Measurements from ENCODE around the gene GAS7.
A peak's percentile ranks its signal among the peaks of the same experiment; 100 is the strongest.

Gene GAS7

DNA sequence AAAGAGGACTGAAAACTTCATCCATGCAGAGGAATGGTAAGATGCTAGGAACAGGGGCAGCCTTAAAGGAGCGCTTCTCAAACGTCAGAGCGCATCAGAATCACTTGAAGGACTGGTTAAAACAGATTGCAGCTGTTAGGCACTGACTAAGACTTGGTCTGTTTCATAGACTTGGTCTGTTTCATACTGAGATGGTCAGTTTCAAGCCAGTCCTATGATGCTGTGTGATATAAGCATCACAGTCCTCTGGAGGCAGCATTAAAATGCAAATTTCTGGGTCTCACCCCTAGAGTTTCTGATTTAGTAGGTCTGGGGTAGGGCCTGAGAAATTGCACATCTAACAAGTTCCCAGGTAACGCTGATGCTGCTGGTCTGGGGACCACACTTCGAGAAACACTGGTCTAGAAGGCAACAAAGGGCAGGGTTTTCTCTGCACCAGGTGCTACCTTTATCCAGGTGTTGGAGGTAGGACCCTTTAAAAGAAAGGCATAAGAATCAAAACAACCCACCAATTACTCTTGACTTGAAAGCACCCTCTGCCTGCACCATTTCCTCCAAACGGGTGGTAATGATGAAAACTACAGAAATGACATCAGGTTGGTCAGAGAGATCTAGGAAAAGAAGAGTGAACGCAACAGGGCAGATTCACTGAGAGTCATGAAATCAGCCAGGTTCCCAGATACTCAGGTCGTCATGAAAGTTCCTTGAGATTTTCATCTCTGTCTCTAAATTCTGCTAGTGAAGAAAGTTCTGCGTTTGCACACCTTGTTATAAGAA lies 198.3 kb downstream of the GAS7 start:
- H3K36me3 Mint-ChIP-seq (ENCODE audit: low read depth) = no peaks in the 10 kb centered on the region
- no peak for DNase-seq
- H3K9me3 Mint-ChIP-seq = no peaks in the 10 kb centered on the region
- no peaks in the 10 kb centered on the region for H3K4me1 Mint-ChIP-seq (ENCODE audit: low read depth)
- H3K27ac Mint-ChIP-seq = no peak overlapping the region
- H3K27me3 Mint-ChIP-seq = no peaks in the 10 kb centered on the region
- no peak overlapping the region for H3K4me3 Mint-ChIP-seq

DNA sequence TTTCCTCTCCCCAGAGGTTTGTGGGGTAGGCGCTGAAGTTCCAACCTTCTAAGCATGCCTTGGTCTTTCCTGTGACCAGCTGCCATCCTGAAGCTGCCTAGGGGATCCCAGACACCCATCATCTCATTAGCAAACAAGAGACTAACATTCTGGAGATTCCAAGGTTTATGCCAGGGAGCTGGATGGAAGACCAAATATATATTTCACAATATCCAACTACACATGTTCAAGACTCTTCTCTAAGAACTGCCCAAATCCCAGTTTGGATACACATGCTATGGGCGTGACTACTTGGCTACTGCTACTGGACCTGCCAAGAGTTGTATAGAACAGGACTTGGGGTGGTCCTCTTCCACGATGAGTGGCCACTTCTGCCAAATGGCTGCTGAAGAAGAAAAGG lies 200.3 kb downstream of the GAS7 start:
- H3K4me3 Mint-ChIP-seq = no peak overlapping the region
- H3K27ac Mint-ChIP-seq = no peak overlapping the region
- DNase-seq = no peak
- H3K36me3 Mint-ChIP-seq (ENCODE audit: low read depth) = no peaks in the 10 kb centered on the region
- no peaks in the 10 kb centered on the region for H3K9me3 Mint-ChIP-seq
- H3K27me3 Mint-ChIP-seq = no peaks in the 10 kb centered on the region
- H3K4me1 Mint-ChIP-seq (ENCODE audit: low read depth) = no peaks in the 10 kb centered on the region

DNA sequence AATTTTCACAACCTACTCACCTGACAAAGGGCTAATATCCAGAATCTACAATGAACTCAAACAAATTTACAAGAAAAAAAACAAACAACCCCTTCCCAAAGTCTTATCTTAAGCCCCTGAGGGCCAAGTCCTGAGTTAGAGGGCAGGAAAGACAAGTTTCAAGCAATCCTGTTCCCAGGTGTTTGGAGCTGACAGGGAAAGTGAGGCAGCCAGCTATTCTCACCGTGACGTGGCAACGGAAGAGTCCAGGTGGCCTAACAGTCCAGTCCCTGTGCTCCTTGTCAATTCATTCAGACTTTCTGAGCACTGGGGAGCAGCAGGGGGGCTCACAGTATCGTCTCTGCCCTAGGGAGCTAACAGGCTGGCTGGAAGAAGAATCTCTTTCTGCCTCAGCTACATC lies 203.6 kb downstream of the GAS7 start:
- Mint-ChIP-seq H3K27me3 (no peaks in the 10 kb centered on the region), H3K4me1 (ENCODE audit: low read depth) (no peaks in the 10 kb centered on the region), H3K4me3 (no peak overlapping the region), H3K36me3 (ENCODE audit: low read depth) (no peaks in the 10 kb centered on the region), H3K9me3 (peaks cover 3% of the 10 kb centered on the region), H3K27ac (no peak overlapping the region)
- DNase-seq = no peak

DNA sequence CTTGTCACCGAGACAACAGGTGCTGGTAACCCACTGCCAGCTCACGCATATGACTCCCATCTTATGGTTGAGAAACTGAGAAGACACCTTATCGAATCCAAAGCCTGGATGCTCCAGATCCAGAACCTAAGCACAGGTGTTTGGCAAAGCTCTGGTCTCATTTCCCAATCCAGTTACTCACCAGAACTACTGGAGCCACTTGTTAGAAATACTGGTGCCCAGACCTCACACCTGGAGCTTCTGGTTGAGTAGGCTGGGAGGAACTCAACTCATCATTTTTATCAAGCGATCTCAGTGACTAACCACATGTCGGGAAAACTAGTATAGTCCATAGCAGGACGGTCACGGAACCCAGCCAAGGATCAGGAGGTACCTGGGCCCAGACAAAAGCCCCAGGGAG lies 206.6 kb downstream of the GAS7 start:
- no peak overlapping the region for H3K27ac Mint-ChIP-seq
- H3K36me3 Mint-ChIP-seq (ENCODE audit: low read depth) = no peaks in the 10 kb centered on the region
- H3K9me3 Mint-ChIP-seq = peaks cover 3% of the 10 kb centered on the region
- H3K4me1 Mint-ChIP-seq (ENCODE audit: low read depth) = no peaks in the 10 kb centered on the region
- DNase-seq = no peak
- no peaks in the 10 kb centered on the region for H3K27me3 Mint-ChIP-seq
- H3K4me3 Mint-ChIP-seq = no peak overlapping the region

DNA sequence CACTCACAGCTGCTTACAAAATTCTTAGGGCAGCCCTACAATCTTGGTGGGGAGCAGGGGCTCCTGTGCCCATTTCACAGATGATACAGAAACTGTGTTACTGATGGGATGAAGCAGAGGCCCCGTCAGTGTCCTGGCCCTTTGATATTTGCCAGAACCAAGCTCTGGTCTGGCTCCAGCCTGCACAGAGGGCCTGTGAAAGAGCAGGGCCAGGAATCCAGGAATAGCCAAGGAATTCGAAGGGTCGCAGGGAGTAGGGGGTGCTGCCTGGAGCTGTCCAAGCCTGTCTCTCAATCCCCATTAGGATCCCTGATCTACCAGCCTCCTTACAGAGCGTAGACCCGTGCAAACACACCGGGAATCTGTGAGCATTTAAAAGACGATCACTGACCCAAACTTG lies 207.1 kb downstream of the GAS7 start:
- Mint-ChIP-seq H3K36me3 (ENCODE audit: low read depth) (no peaks in the 10 kb centered on the region), H3K27ac (no peak overlapping the region), H3K4me1 (ENCODE audit: low read depth) (no peaks in the 10 kb centered on the region), H3K4me3 (no peak overlapping the region), H3K9me3 (peaks cover 3% of the 10 kb centered on the region), H3K27me3 (no peaks in the 10 kb centered on the region)
- DNase-seq = no peak

DNA sequence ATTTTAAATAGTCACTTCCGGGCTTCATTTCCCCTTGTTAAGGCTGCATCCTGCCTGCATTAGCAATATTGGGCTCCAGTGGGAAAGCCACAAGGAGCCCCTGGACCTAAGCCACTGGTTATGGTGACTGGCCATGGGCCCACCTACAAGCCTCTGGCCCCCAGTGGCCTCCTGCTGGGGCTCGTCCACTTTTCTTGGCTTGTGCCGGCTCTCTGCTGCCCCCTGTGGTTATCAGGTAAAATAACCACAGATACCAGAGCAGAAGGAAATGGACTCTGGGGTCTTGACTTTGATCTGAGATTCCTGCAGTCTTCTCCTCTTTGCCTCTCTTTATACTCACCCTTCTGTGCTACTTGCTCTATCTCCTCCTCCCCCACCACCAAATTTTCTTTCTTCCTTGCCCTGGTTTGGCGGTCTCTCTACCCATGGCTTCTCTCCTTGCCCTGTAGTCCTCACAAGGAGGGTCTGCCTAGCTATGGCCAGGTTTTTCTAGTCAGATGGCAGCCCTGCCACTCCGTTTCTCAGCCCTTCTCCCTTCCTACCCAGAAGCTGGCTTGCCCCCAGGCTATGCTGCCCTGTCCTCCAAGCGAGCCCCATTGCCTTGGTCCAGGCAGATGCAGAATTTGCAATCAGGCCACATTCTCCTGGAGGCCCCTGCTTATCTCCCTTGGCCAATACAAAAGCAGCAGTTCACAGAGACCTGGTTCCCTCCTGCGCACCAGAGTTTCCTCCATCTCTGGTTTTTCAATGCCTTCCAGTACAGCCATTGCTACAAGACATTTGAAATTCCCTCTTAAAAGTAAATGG lies 210.4 kb downstream of the GAS7 start:
- Mint-ChIP-seq H3K27me3 (no peaks in the 10 kb centered on the region), H3K4me3 (no peak overlapping the region), H3K4me1 (ENCODE audit: low read depth) (no peaks in the 10 kb centered on the region), H3K27ac (no peak overlapping the region), H3K9me3 (peaks cover 3% of the 10 kb centered on the region), H3K36me3 (ENCODE audit: low read depth) (no peaks in the 10 kb centered on the region)
- peak; percentile 39 for DNase-seq

DNA sequence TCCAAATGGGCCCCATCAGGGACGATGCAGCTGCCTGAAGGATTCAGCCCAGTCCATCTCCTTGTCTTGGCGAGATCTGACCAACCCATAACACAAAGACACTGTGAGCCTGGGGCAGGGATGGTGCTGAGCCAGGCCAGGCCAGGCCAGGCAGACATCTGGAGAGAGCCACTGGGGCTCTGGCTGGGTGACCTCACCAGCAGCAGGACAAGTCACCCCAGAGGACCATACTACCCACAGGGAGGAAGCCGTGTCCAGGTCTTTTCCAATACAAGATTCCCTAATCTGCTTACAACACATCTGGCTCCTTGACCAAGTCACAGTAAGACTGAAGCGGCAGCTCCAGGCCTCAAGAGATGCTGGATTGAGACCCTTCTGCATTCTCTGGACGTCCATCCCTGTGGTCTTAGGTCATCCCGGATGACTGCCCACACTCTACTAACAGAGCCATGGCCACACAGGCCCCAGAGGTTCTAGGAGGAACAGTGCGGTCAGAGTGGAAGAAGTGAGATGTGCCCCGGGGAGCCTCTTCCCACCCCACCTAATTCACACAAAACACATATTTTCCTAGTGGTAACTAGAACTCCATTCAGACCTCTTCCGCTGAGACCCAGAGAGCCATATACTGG lies 211.5 kb downstream of the GAS7 start:
- H3K9me3 Mint-ChIP-seq = no peaks in the 10 kb centered on the region
- H3K27me3 Mint-ChIP-seq = no peaks in the 10 kb centered on the region
- no peak overlapping the region for H3K4me3 Mint-ChIP-seq
- H3K4me1 Mint-ChIP-seq (ENCODE audit: low read depth) = no peaks in the 10 kb centered on the region
- no peak for DNase-seq
- H3K36me3 Mint-ChIP-seq (ENCODE audit: low read depth) = no peaks in the 10 kb centered on the region
- no peak overlapping the region for H3K27ac Mint-ChIP-seq

DNA sequence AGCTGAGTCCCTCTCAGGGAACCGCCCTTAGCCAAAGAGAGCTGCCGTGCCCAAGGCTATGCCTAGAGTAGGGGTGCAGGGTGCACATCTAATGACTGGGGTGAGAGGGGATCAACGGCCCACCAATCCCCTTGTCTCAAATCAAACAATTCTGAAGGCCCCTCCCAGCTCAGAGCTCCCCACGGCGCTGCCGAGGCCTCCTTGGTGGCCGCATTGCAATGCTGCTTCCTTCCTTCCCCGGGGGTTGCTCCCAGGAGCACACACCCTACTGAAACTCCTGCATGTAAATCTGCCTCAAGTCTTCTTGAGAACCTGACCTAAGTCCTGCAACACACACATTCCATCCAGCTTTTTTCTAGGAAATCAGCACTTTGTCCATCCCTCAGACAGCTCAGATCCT lies 212.8 kb downstream of the GAS7 start:
- no peaks in the 10 kb centered on the region for H3K4me1 Mint-ChIP-seq (ENCODE audit: low read depth)
- no peaks in the 10 kb centered on the region for H3K9me3 Mint-ChIP-seq
- no peaks in the 10 kb centered on the region for H3K36me3 Mint-ChIP-seq (ENCODE audit: low read depth)
- no peak for DNase-seq
- H3K27ac Mint-ChIP-seq = no peak overlapping the region
- no peaks in the 10 kb centered on the region for H3K27me3 Mint-ChIP-seq
- H3K4me3 Mint-ChIP-seq = no peak overlapping the region

DNA sequence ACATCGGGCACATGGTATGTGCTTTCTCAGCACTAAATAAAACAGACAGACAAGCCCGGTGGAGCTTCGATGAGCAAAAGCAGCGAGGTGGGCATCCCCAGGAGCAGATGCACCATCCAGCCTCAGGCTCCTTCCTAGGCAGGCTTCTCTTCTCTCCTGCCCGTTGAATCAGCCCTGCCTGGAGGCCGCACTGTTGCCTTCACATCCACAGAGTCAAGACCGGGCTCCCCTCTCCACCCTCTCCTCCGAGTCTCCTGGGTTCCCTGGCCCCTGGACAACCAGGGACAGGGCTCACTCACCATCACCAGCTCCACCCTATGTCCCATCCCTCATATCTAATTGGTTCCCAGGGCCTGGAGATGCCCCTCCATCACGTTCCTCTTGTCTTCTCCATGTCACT lies 213.6 kb downstream of the GAS7 start:
- H3K9me3 Mint-ChIP-seq = no peaks in the 10 kb centered on the region
- no peak overlapping the region for H3K27ac Mint-ChIP-seq
- no peaks in the 10 kb centered on the region for H3K27me3 Mint-ChIP-seq

DNA sequence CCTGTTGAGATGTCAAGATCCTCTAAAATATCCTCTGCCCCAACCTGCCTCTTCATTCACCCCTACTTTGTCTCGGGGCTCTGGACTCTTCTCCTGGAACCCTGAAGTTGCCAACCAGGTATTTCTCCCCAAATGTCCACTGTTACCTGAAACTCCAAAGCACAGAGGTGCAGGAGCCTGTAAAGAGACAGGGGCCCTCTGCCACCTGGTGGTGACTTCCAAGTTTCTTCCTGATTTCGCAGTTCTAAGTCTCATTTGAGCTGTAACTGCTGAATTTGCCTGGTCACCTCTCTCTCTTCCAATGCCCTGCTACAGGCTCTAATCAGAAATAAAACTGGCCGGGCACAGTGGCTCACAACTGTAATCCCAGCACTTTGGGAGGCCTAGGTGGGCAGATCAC lies 216.2 kb downstream of the GAS7 start:
- no peak for DNase-seq
- no peaks in the 10 kb centered on the region for H3K36me3 Mint-ChIP-seq (ENCODE audit: low read depth)
- no peaks in the 10 kb centered on the region for H3K9me3 Mint-ChIP-seq
- no peak overlapping the region for H3K27ac Mint-ChIP-seq
- H3K4me3 Mint-ChIP-seq = no peak overlapping the region
- H3K27me3 Mint-ChIP-seq = no peaks in the 10 kb centered on the region
- H3K4me1 Mint-ChIP-seq (ENCODE audit: low read depth) = peaks cover 3% of the 10 kb centered on the region

More for the DNA sequence above, 213.6 kb downstream of the GAS7 start:
- Mint-ChIP-seq H3K4me1 (ENCODE audit: low read depth) (no peaks in the 10 kb centered on the region), H3K4me3 (no peak overlapping the region), H3K36me3 (ENCODE audit: low read depth) (no peaks in the 10 kb centered on the region)
- no peak for DNase-seq

DNA sequence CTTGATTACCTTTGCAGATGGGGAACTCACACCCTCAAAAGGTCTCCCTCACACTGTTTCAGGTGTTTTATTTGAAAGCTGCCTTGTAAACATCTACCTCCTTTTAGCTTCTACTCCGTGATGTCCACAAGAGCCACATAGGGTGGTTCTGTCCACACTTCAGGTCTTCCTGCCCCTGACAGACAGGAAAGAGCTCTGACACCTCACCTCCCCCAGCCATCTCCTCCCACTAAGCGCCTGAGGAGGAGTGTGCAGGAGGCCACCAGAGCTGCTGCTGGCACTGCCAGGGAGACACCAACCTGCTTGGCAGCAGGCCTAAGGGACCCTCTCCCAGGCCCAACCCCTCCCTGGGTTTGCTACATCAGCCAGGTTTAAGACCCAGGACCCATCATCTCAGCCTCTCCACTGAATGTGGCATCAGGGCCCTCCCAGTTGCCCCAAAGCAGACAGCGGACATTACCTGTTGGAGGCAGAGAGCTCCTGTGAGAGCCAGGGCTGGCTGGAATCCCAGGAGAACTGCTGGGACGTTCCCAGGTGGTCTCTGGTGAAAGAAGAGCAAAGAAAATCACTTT lies 217.0 kb downstream of the GAS7 start:
- Mint-ChIP-seq H3K27ac (no peak overlapping the region), H3K36me3 (ENCODE audit: low read depth) (no peaks in the 10 kb centered on the region), H3K9me3 (no peaks in the 10 kb centered on the region), H3K4me1 (ENCODE audit: low read depth) (peaks cover 4% of the 10 kb centered on the region), H3K4me3 (no peak overlapping the region), H3K27me3 (no peaks in the 10 kb centered on the region)
- no peak for DNase-seq

DNA sequence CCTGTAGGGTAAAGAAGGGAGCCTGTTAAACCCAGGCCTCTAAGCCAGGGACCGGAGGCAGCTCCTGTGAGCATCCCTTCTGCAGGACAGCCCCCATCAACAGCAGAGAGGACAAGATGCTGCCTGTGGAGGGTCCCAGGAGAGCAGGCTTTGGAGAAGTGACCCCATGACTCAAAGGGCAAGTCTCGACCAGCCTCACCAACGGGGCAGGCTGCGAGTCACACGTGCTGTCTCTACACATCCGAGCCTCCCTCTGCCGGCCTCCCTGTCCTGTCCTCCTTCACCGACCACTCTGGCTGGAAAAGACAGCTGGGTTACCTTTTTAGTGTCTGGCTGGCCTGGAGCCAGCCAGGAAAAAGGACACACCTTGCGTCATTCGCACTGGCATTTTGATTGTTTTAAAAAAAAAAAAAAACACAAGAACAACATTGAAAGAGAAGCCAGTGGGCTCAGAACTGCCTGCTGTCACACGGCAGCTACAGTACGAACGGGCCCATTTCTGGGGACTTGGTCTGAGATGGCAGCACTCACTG lies 218.9 kb downstream of the GAS7 start:
- Mint-ChIP-seq H3K4me1 (ENCODE audit: low read depth) (peaks cover 4% of the 10 kb centered on the region), H3K4me3 (no peak overlapping the region), H3K27ac (no peak overlapping the region), H3K27me3 (no peaks in the 10 kb centered on the region), H3K36me3 (ENCODE audit: low read depth) (no peaks in the 10 kb centered on the region), H3K9me3 (no peaks in the 10 kb centered on the region)
- no peak for DNase-seq

DNA sequence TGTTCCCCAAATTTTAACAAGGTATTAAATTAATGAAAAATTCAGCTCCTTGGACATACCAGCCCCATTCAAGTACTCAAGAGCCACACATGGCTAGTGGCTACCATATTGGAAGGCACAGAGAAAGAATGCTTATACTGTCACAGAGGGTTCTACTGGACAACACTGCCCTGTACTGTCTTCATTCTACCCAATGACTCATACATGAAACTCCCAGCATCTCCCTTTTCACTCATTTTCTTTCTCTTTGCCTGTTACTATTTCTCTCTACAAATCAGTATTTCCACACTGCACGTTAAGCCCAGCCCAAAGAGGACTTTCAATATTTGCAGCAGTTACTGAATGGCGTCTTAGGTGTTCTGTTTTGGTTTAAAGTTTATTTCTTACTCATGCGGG lies 221.2 kb downstream of the GAS7 start:
- Mint-ChIP-seq H3K4me3 (no peak overlapping the region), H3K4me1 (ENCODE audit: low read depth) (peaks cover 4% of the 10 kb centered on the region), H3K9me3 (no peaks in the 10 kb centered on the region), H3K36me3 (ENCODE audit: low read depth) (no peaks in the 10 kb centered on the region), H3K27ac (no peak overlapping the region), H3K27me3 (no peaks in the 10 kb centered on the region)
- DNase-seq = no peak

DNA sequence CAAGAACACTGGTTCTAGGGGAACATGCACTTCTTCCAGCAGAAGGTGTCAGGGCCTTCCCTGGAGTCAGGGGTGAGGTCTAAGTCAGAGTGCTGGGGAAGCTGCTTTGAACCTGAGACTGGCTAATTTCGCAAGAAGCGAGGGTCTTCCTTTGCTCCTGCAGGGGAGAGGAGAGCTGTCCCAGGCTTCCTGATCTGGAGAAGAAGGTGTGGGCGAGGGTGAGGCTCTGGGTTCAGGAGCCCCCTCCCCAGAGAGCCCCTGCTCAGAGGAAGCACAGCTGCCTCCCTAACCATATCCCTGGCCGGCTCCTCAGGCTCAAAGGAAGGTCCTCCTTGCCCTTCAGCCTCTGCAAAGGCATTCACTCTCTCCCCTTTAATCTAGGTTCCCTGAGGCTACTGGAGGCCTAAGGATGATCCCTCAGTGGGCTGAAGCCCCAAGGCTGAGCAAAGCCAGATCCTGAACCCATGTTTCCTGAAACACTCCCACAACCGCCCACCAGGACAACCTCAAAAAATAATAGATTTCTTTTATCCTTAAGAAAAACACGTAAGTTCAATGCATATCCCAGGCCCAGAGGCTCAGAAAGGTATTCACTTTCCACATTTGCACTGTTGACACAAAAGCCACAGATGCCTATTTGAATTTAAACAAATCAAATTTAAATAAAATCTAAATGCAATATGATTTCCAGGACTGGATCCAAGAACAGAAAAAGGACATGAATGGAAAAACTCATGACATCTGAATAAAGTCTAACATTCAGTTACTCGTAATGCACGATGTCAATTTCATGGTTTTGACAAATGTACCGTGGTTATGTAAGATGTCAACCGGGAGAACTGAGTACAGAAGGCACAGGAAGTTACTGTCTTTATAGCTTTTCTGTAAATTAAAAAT lies 221.9 kb downstream of the GAS7 start:
- no peak overlapping the region for H3K4me3 Mint-ChIP-seq
- H3K27ac Mint-ChIP-seq = no peak overlapping the region
- no peaks in the 10 kb centered on the region for H3K36me3 Mint-ChIP-seq (ENCODE audit: low read depth)
- peaks cover 4% of the 10 kb centered on the region for H3K4me1 Mint-ChIP-seq (ENCODE audit: low read depth)
- no peaks in the 10 kb centered on the region for H3K9me3 Mint-ChIP-seq
- DNase-seq = no peak
- no peaks in the 10 kb centered on the region for H3K27me3 Mint-ChIP-seq

All from activated T-cell treated with anti-CD3 and anti-CD28 coated beads, Interleukin-2, amount 50 U/mL, for 24 hours (primary cell).